SK-N-SH treated with all-trans-retinoic acid at 6 μM for 48 hours (cell line): ENCODE measurements around the gene UBTD1.

Source experiments
- ATAC-seq: fragments of 200-7000 bp; cut with Tn5 transposase; 3 replicates; pipeline ENCODE4 v1.9.1; 2020; ENCODE audit warnings: mild to moderate bottlenecking, moderate library complexity
- ARNTL ChIP-seq: fragments of 450-650 bp; formaldehyde crosslinking; IDR thresholded peaks from 2 replicates; pipeline ENCODE4 v1.5.0; 2020; ENCODE audit warnings: low read depth, mild to moderate bottlenecking, moderate library complexity, borderline replicate concordance
- BACH2 ChIP-seq: fragments of 250-450 bp; sonication (Bioruptor Pico); IDR thresholded peaks from 2 replicates; pipeline ENCODE4 v1.9.0; 2021; ENCODE audit warnings: mild to moderate bottlenecking, borderline replicate concordance
- ESRRG ChIP-seq: fragments of 250-450 bp; sonication (Bioruptor Pico); IDR thresholded peaks from 2 replicates; pipeline ENCODE4 v1.6.1; 2021; ENCODE audit warnings: mild to moderate bottlenecking
- GLIS3 ChIP-seq: fragments of 250-450 bp; sonication (Bioruptor Pico); IDR thresholded peaks from 2 replicates; pipeline ENCODE4 v1.5.0; 2020; ENCODE audit warnings: mild to moderate bottlenecking, moderate library complexity
- ISL1 ChIP-seq: fragments of 250-450 bp; sonication (Bioruptor Pico); IDR thresholded peaks from 2 replicates; pipeline ENCODE4 v2.1.2; 2022; ENCODE audit warnings: mild to moderate bottlenecking, moderate library complexity
- OSR1 ChIP-seq: fragments of 250-450 bp; sonication (Bioruptor Pico); IDR thresholded peaks from 2 replicates; pipeline ENCODE4 v1.8.0; 2022; ENCODE audit warnings: moderate library complexity, mild to moderate bottlenecking, inconsistent platforms
- PPARA ChIP-seq: fragments of 250-450 bp; sonication (Bioruptor Pico); IDR thresholded peaks from 2 replicates; pipeline ENCODE4 v1.5.0; 2020; ENCODE audit warnings: mild to moderate bottlenecking, borderline replicate concordance
- RARB ChIP-seq: fragments of 250-450 bp; sonication (Bioruptor Pico); IDR thresholded peaks from 2 replicates; pipeline ENCODE4 v1.8.0; 2021; ENCODE audit warnings: mild to moderate bottlenecking, moderate library complexity
- SNAI2 ChIP-seq: fragments of 250-450 bp; sonication (Bioruptor Pico); IDR thresholded peaks from 2 replicates; pipeline ENCODE4 v1.5.0; 2020; ENCODE audit warnings: mild to moderate bottlenecking, moderate library complexity
- TCF4 ChIP-seq: fragments of 250-450 bp; sonication (Bioruptor Pico); IDR thresholded peaks from 2 replicates; pipeline ENCODE4 v1.8.0; 2021; ENCODE audit warnings: mild to moderate bottlenecking, moderate library complexity, borderline replicate concordance
- TOX ChIP-seq: fragments of 250-450 bp; sonication (Bioruptor Pico); IDR thresholded peaks from 2 replicates; pipeline ENCODE4 v1.8.0; 2021; ENCODE audit warnings: mild to moderate bottlenecking, moderate library complexity, borderline replicate concordance
- ZC3H10 ChIP-seq: fragments of 250-450 bp; sonication (Bioruptor Pico); IDR thresholded peaks from 2 replicates; pipeline ENCODE4 v1.5.1; 2021; ENCODE audit warnings: mild to moderate bottlenecking, moderate library complexity
- ZFP30 ChIP-seq: fragments of 450-650 bp; formaldehyde crosslinking; IDR thresholded peaks from 2 replicates; pipeline ENCODE4 v1.5.0; 2022; ENCODE audit warnings: mild to moderate bottlenecking, moderate library complexity
- ZNF565 ChIP-seq: fragments of 450-650 bp; formaldehyde crosslinking; conservative IDR thresholded peaks from 2 replicates; pipeline ENCODE4 v1.5.0; 2020; ENCODE audit warnings: low read depth, mild to moderate bottlenecking, moderate library complexity
- ZNF70 ChIP-seq: fragments of 450-650 bp; formaldehyde crosslinking; IDR thresholded peaks from 2 replicates; pipeline ENCODE4 v1.5.0; 2020; ENCODE audit warnings: mild to moderate bottlenecking, moderate library complexity
- ZNF8 ChIP-seq: fragments of 450-650 bp; formaldehyde crosslinking; IDR thresholded peaks from 2 replicates; pipeline ENCODE4 v1.5.0; 2020; ENCODE audit warnings: mild to moderate bottlenecking, moderate library complexity
- TF ChIP-seq, protein P1 (sequence below): fragments of 250-450 bp; sonication (Bioruptor Pico); IDR thresholded peaks from 2 replicates; pipeline ENCODE4 v1.5.1; 2020; ENCODE audit warnings: low read depth, mild to moderate bottlenecking, moderate library complexity
- TF ChIP-seq, protein P2 (sequence below): fragments of 250-450 bp; sonication (Bioruptor Pico); IDR thresholded peaks from 2 replicates; pipeline ENCODE4 v1.8.0; 2020; ENCODE audit warnings: mild to moderate bottlenecking, moderate library complexity, borderline replicate concordance
- TF ChIP-seq, protein P3 (sequence below): fragments of 250-450 bp; sonication (Bioruptor Pico); IDR thresholded peaks from 2 replicates; pipeline ENCODE4 v1.5.0; 2020; ENCODE audit warnings: mild to moderate bottlenecking, moderate library complexity

UBTD1 gene

DNA sequence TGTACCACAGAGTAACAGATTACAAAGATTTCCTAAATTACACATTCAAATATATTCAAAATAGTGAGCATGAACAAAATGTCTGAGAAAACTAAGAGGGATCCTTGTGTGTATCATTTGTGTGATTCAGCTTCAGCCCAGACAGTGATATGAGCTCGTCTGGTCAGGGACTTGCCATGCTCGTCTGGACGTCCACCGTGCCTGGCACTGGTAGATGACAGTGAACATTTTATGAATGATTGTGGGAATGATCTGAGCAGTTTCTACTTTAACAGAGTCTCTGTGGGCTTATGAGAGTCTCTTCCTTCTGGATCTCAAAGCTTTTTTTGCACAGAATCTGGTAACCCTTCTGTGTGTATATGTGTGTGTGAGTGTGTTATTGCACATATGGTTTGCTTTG, 39.7 kb downstream of the UBTD1 start:
- TF ChIP-seq ZC3H10 (CRISPR knock-in tag) = no peak
- TF ChIP-seq, protein P1, sequence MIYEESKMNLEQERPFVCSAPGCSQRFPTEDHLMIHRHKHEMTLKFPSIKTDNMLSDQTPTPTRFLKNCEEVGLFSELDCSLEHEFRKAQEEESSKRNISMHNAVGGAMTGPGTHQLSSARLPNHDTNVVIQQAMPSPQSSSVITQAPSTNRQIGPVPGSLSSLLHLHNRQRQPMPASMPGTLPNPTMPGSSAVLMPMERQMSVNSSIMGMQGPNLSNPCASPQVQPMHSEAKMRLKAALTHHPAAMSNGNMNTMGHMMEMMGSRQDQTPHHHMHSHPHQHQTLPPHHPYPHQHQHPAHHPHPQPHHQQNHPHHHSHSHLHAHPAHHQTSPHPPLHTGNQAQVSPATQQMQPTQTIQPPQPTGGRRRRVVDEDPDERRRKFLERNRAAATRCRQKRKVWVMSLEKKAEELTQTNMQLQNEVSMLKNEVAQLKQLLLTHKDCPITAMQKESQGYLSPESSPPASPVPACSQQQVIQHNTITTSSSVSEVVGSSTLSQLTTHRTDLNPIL (CRISPR knock-in tag) = no peak
- TF ChIP-seq ARNTL (CRISPR knock-in tag) = no peak
- TF ChIP-seq ZNF565 (CRISPR knock-in tag) = no peak
- no peak for TF ChIP-seq ESRRG
- TF ChIP-seq TOX (CRISPR knock-in tag) = no peak
- no peak for TF ChIP-seq SNAI2 (CRISPR knock-in tag)
- no peak for TF ChIP-seq GLIS3
- TF ChIP-seq TCF4 (CRISPR knock-in tag) = no peak
- no peak for TF ChIP-seq ZNF8
- TF ChIP-seq ZNF70 (CRISPR knock-in tag) = no peak
- TF ChIP-seq PPARA (CRISPR knock-in tag) = no peak
- no peak for TF ChIP-seq RARB (CRISPR knock-in tag)
- TF ChIP-seq OSR1 (CRISPR knock-in tag) = no peak
- TF ChIP-seq ZFP30 (CRISPR knock-in tag) = no peak
- TF ChIP-seq, protein P2, sequence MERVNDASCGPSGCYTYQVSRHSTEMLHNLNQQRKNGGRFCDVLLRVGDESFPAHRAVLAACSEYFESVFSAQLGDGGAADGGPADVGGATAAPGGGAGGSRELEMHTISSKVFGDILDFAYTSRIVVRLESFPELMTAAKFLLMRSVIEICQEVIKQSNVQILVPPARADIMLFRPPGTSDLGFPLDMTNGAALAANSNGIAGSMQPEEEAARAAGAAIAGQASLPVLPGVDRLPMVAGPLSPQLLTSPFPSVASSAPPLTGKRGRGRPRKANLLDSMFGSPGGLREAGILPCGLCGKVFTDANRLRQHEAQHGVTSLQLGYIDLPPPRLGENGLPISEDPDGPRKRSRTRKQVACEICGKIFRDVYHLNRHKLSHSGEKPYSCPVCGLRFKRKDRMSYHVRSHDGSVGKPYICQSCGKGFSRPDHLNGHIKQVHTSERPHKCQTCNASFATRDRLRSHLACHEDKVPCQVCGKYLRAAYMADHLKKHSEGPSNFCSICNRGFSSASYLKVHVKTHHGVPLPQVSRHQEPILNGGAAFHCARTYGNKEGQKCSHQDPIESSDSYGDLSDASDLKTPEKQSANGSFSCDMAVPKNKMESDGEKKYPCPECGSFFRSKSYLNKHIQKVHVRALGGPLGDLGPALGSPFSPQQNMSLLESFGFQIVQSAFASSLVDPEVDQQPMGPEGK (CRISPR knock-in tag) = no peak
- TF ChIP-seq, protein P3, sequence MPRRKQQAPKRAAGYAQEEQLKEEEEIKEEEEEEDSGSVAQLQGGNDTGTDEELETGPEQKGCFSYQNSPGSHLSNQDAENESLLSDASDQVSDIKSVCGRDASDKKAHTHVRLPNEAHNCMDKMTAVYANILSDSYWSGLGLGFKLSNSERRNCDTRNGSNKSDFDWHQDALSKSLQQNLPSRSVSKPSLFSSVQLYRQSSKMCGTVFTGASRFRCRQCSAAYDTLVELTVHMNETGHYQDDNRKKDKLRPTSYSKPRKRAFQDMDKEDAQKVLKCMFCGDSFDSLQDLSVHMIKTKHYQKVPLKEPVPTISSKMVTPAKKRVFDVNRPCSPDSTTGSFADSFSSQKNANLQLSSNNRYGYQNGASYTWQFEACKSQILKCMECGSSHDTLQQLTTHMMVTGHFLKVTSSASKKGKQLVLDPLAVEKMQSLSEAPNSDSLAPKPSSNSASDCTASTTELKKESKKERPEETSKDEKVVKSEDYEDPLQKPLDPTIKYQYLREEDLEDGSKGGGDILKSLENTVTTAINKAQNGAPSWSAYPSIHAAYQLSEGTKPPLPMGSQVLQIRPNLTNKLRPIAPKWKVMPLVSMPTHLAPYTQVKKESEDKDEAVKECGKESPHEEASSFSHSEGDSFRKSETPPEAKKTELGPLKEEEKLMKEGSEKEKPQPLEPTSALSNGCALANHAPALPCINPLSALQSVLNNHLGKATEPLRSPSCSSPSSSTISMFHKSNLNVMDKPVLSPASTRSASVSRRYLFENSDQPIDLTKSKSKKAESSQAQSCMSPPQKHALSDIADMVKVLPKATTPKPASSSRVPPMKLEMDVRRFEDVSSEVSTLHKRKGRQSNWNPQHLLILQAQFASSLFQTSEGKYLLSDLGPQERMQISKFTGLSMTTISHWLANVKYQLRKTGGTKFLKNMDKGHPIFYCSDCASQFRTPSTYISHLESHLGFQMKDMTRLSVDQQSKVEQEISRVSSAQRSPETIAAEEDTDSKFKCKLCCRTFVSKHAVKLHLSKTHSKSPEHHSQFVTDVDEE (CRISPR knock-in tag) = no peak
- TF ChIP-seq ISL1 (CRISPR knock-in tag) = no peak
- TF ChIP-seq BACH2 = no peak
- ATAC-seq = no peak

DNA sequence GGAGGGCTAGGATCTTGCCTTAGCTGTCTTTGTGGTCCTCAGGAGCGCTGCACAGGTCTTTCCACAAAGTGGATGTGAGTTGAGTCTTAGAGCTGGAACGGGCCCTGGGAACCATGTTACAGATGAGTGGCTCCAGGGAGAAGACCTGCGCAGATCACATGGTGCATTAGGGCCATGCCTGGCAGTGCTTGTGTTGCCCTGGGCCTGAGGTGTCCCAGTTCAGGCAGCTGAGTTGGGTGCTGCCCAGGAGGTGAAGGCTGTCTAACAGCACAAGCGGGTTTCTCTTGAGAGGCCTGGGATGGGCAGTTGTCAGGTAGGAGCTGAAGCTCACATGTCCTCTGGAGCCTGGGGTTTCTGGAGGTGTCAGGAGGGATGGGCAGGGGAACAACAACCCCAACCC, 40.1 kb downstream of the UBTD1 start:
- ATAC-seq = no peak
- TF ChIP-seq TOX (CRISPR knock-in tag) (no peak), ZNF8 (no peak), RARB (CRISPR knock-in tag) (no peak), ZFP30 (CRISPR knock-in tag) (no peak), ISL1 (CRISPR knock-in tag) (no peak)
- TF ChIP-seq, all 23 proteins: peak for 0

DNA sequence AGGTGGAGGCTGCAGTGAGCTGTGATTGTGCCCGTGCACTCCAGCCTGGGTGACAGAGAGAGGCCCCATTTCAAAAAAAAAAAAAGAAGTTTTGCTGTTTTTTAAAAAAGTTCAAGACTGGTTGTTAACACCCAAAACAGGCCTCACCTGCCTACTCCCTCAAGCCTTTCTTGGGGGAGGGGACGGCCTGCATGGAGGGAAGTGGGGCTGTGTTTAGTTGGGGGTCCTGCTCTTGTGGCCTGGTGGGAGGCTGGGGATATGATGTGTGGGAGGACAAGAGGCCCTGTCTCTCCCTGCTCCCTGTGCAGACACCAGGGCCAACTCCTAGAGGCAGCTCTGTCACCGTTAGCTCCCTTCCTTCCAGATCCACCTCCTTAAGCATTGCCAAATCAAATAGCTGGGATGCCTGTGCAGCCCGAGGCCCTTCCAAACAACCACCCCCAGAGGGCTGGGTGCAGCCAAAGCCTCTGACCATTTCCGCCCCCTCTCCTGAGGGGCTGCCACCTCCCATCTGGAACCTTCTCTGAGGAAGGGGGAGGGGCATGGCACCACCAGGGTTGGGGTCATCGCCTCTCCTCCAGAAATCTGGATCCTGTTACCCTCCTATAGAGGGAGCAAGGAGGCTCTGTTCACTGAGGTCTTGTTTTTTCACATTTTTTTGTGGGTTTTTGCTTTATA, 40.9 kb downstream of the UBTD1 start:
- no peak for TF ChIP-seq TCF4 (CRISPR knock-in tag)
- TF ChIP-seq, protein P3 (CRISPR knock-in tag) = no peak
- TF ChIP-seq TOX (CRISPR knock-in tag) = no peak
- no peak for TF ChIP-seq OSR1 (CRISPR knock-in tag)
- TF ChIP-seq ZNF70 (CRISPR knock-in tag) = no peak
- no peak for TF ChIP-seq BACH2
- TF ChIP-seq ZFP30 (CRISPR knock-in tag) = no peak
- TF ChIP-seq, protein P1 (CRISPR knock-in tag) = no peak
- no peak for TF ChIP-seq SNAI2 (CRISPR knock-in tag)
- no peak for TF ChIP-seq PPARA (CRISPR knock-in tag)
- no peak for TF ChIP-seq RARB (CRISPR knock-in tag)
- no peak for TF ChIP-seq ARNTL (CRISPR knock-in tag)
- TF ChIP-seq, all 23 proteins: peak for 0
- ATAC-seq = peak; percentile 3; the same call in 1 of the 3 replicates
